ENCODE results near the gene ADAM10.

GRCh38 chr15:58565619-58566018, 183.9 kb downstream of the ADAM10 start:
- no peak for TF ChIP-seq EZH2 (IDR thresholded peaks at IDR 0.05; ENCODE audit: low read length, unreplicated experiment)
- TF ChIP-seq CTCF (conservative IDR thresholded peaks at IDR 0.05; ENCODE audit: low read depth, low read length), result no peak

Data from PC-3 (cell line).